ENCODE data around the gene FHL2. TPM values are rescaled to one million over a fixed set of nuclear protein-coding genes. Genes with fewer than 3 reads are reported as not detected.

The FHL2 gene
- total and polyA plus RNA-seq, 4 experiments from 2014 or later = 0.23 to 0.87 (median 0.33) TPM; not detected in 1

- peak overlapping the region; percentile 95 to 100 (median 99) for H3K4me3 Mint-ChIP-seq
- Histone ChIP-seq H3K27me3 (ENCODE audit: insufficient read depth, low read length) (no peaks in the 10 kb centered on the region), H3K27ac (ENCODE audit: low read depth, low read length) (peak overlapping the region; percentile 99), H3K4me3 (ENCODE audit: low read length in 2 of 2) (peak overlapping the region; percentile 92 to 93), H3K4me1 (ENCODE audit: insufficient read depth, low read length) (peaks cover 28% of the 10 kb centered on the region), H3K36me3 (ENCODE audit: insufficient read depth, low read length) (peaks cover 17% of the 10 kb centered on the region), H3K9me3 (ENCODE audit: control insufficient read depth in 1 of 2, low read length in 2 of 2) (no peaks in the 10 kb centered on the region)
- peaks cover 14 to 37% of the 10 kb centered on the region in 2 donors for H3K36me3 Mint-ChIP-seq
- H3K9me3 Mint-ChIP-seq = no peaks in the 10 kb centered on the region
- CTCF ChIA-PET (ENCODE audit: partially characterized antibody) = no interaction called here
- H3K27ac Mint-ChIP-seq = peak overlapping the region; percentile 99 to 100 (median 100)
- no peaks in the 10 kb centered on the region for H3K27me3 Mint-ChIP-seq
- H3K4me1 Mint-ChIP-seq = peaks cover 22 to 46% (median 33%) of the 10 kb centered on the region in 4 donors
- POLR2A ChIA-PET (ENCODE audit: partially characterized antibody) = interaction anchor here (2.2 to 2.3 kb wide), 2 partner anchors 8 to 9 kb away, joined by 6 to 18 read pairs; no protein-coding TSS in a partner anchor
- intact Hi-C loops (cut with micrococcal nuclease) = loop anchor here (10.0 kb wide), 2 partner anchors 758 to 858 kb away; partner anchors contain the start of gene UXS1
- no peak for DNase-seq
Observed at GRCh38 chr2:105336786-105337121, 62.1 kb downstream of the FHL2 start.

- no peaks in the 10 kb centered on the region for H3K27me3 Mint-ChIP-seq
- H3K27ac ChIP-seq (ENCODE audit: low read depth, low read length) = no peak overlapping the region
- ChIA-PET POLR2A (ENCODE audit: partially characterized antibody) (no interaction called here), CTCF (ENCODE audit: partially characterized antibody) (interaction anchor here (1.0 to 1.2 kb wide), 2 partner anchors 14 to 97 kb away, joined by 3 read pairs; no protein-coding TSS in a partner anchor)
- no peaks in the 10 kb centered on the region for H3K27me3 ChIP-seq (ENCODE audit: insufficient read depth, low read length)
- H3K9me3 Mint-ChIP-seq = no peaks in the 10 kb centered on the region
- peak overlapping the region in 1 of 8 donors; percentile 8 for H3K4me3 Mint-ChIP-seq
- H3K4me1 ChIP-seq (ENCODE audit: insufficient read depth, low read length) = peaks cover 33% of the 10 kb centered on the region
- DNase-seq = no peak
- H3K36me3 ChIP-seq (ENCODE audit: insufficient read depth, low read length) = peaks cover 6% of the 10 kb centered on the region
- H3K4me3 ChIP-seq (ENCODE audit: low read length in 2 of 2) = no peak overlapping the region
- intact Hi-C loops (cut with micrococcal nuclease) = loop anchor here (10.0 kb wide), 2 partner anchors 759 to 859 kb away; partner anchors contain the start of gene UXS1
- peak overlapping the region in 1 of 7 donors; percentile 62 for H3K27ac Mint-ChIP-seq
- H3K4me1 Mint-ChIP-seq = peaks cover 24 to 50% (median 35%) of the 10 kb centered on the region in 4 donors
- no peaks in the 10 kb centered on the region for H3K9me3 ChIP-seq (ENCODE audit: control insufficient read depth in 1 of 2, low read length in 2 of 2)
- peaks cover 6 to 26% of the 10 kb centered on the region in 2 donors for H3K36me3 Mint-ChIP-seq
Observed at GRCh38 chr2:105335469-105335868, 63.4 kb downstream of the FHL2 start.

GRCh38 chr2:105334211-105334610 is 64.6 kb downstream of the FHL2 start:
- CTCF ChIA-PET (ENCODE audit: partially characterized antibody) = no interaction called here
- Mint-ChIP-seq H3K27ac (no peak overlapping the region), H3K9me3 (no peaks in the 10 kb centered on the region), H3K4me3 (no peak overlapping the region), H3K4me1 (peaks cover 21 to 51% (median 33%) of the 10 kb centered on the region in 4 donors), H3K27me3 (no peaks in the 10 kb centered on the region), H3K36me3 (peaks cover 0 to 17% of the 10 kb centered on the region in 2 donors)
- Histone ChIP-seq H3K27ac (ENCODE audit: low read depth, low read length) (no peak overlapping the region), H3K9me3 (ENCODE audit: control insufficient read depth in 1 of 2, low read length in 2 of 2) (no peaks in the 10 kb centered on the region), H3K36me3 (ENCODE audit: insufficient read depth, low read length) (no peaks in the 10 kb centered on the region), H3K27me3 (ENCODE audit: insufficient read depth, low read length) (no peaks in the 10 kb centered on the region), H3K4me1 (ENCODE audit: insufficient read depth, low read length) (peaks cover 36% of the 10 kb centered on the region), H3K4me3 (ENCODE audit: low read length in 2 of 2) (no peak overlapping the region)
- no peak for DNase-seq
- intact Hi-C loops (cut with micrococcal nuclease) = loop anchor here (10.0 kb wide), 2 partner anchors 761 to 861 kb away; partner anchors contain the start of gene UXS1
- POLR2A ChIA-PET (ENCODE audit: partially characterized antibody) = no interaction called here

GRCh38 chr2:105330681-105331375 is 68.0 kb downstream of the FHL2 start:
- Mint-ChIP-seq H3K4me1 (peaks cover 22 to 37% (median 30%) of the 10 kb centered on the region in 4 donors), H3K4me3 (peak overlapping the region; percentile 76 to 88 (median 84)), H3K36me3 (no peaks in the 10 kb centered on the region), H3K27me3 (no peaks in the 10 kb centered on the region), H3K9me3 (no peaks in the 10 kb centered on the region), H3K27ac (peak overlapping the region; percentile 91 to 97 (median 94))
- Histone ChIP-seq H3K9me3 (ENCODE audit: control insufficient read depth in 1 of 2, low read length in 2 of 2) (no peaks in the 10 kb centered on the region), H3K4me3 (ENCODE audit: low read length in 2 of 2) (no peak overlapping the region), H3K27me3 (ENCODE audit: insufficient read depth, low read length) (no peaks in the 10 kb centered on the region), H3K36me3 (ENCODE audit: insufficient read depth, low read length) (no peaks in the 10 kb centered on the region), H3K27ac (ENCODE audit: low read depth, low read length) (peak overlapping the region; percentile 83), H3K4me1 (ENCODE audit: insufficient read depth, low read length) (peaks cover 31% of the 10 kb centered on the region)
- ChIA-PET POLR2A (ENCODE audit: partially characterized antibody) (interaction anchor here (1.0 to 1.4 kb wide), 3 partner anchors 15 to 29 kb away, joined by 3 to 5 read pairs (median 4); no protein-coding TSS in a partner anchor), CTCF (ENCODE audit: partially characterized antibody) (interaction anchor here (0.6 to 2.7 kb wide), 2 partner anchors 10 to 113 kb away, joined by 3 to 17 read pairs; no protein-coding TSS in a partner anchor)
- intact Hi-C loops (cut with micrococcal nuclease) = loop anchor here (10.0 kb wide), 2 partner anchors 764 to 864 kb away; partner anchors contain the start of gene UXS1
- no peak for DNase-seq

- H3K4me1 Mint-ChIP-seq = peaks cover 28 to 43% (median 38%) of the 10 kb centered on the region in 4 donors
- no peaks in the 10 kb centered on the region for H3K9me3 ChIP-seq (ENCODE audit: control insufficient read depth in 1 of 2, low read length in 2 of 2)
- no peaks in the 10 kb centered on the region for H3K27me3 Mint-ChIP-seq
- H3K4me1 ChIP-seq (ENCODE audit: insufficient read depth, low read length) = peaks cover 31% of the 10 kb centered on the region
- DNase-seq = peak; percentile 59 to 75 (median 68)
- no peaks in the 10 kb centered on the region for H3K36me3 ChIP-seq (ENCODE audit: insufficient read depth, low read length)
- H3K4me3 Mint-ChIP-seq = peak within 1 kb of the TSS; percentile 87 to 97 (median 94)
- H3K27ac Mint-ChIP-seq = peak within 1 kb of the TSS; percentile 92 to 99 (median 97)
- H3K36me3 Mint-ChIP-seq = peaks cover 0 to 7% of the 10 kb centered on the region in 2 donors
- ChIA-PET POLR2A (ENCODE audit: partially characterized antibody) (interaction anchor here (0.8 to 1.7 kb wide), 5 partner anchors 8 to 28 kb away, joined by 3 to 18 read pairs (median 4); partner anchors contain the start of gene C2orf49), CTCF (ENCODE audit: partially characterized antibody) (interaction anchor here (0.6 to 2.7 kb wide), 2 partner anchors 11 to 112 kb away, joined by 3 to 17 read pairs; no protein-coding TSS in a partner anchor)
- intact Hi-C loops (cut with micrococcal nuclease) = loop anchor here (10.0 kb wide), 2 partner anchors 765 to 865 kb away; partner anchors contain the start of gene UXS1
- H3K4me3 ChIP-seq (ENCODE audit: low read length in 2 of 2) = peak within 1 kb of the TSS; percentile 44 to 70
- no peaks in the 10 kb centered on the region for H3K27me3 ChIP-seq (ENCODE audit: insufficient read depth, low read length)
- no peaks in the 10 kb centered on the region for H3K9me3 Mint-ChIP-seq
- peak within 1 kb of the TSS; percentile 83 for H3K27ac ChIP-seq (ENCODE audit: low read depth, low read length)
Observed at GRCh38 chr2:105329561-105330495, 69.0 kb downstream of the FHL2 start, which contains the start of gene TGFBRAP1. TSS of gene TGFBRAP1 (minus strand) at chr2:105329735. CDS start at chr2:105308301, 21,434 bp downstream.

GRCh38 chr2:105329197-105329554 is 69.7 kb downstream of the FHL2 start:
- H3K27ac Mint-ChIP-seq = peak overlapping the region; percentile 85 to 99 (median 96)
- peaks cover 28 to 48% (median 41%) of the 10 kb centered on the region in 4 donors for H3K4me1 Mint-ChIP-seq

More at GRCh38 chr2:105329197-105329554, 69.7 kb downstream of the FHL2 start:
- peak overlapping the region; percentile 33 to 65 for H3K4me3 ChIP-seq (ENCODE audit: low read length in 2 of 2)
- no peaks in the 10 kb centered on the region for H3K9me3 ChIP-seq (ENCODE audit: control insufficient read depth in 1 of 2, low read length in 2 of 2)
- no peaks in the 10 kb centered on the region for H3K36me3 ChIP-seq (ENCODE audit: insufficient read depth, low read length)
- POLR2A ChIA-PET (ENCODE audit: partially characterized antibody) = interaction anchor here (0.6 to 1.7 kb wide), 4 partner anchors 9 to 27 kb away, joined by 3 to 18 read pairs (median 4); partner anchors contain the start of gene C2orf49
- CTCF ChIA-PET (ENCODE audit: partially characterized antibody) = interaction anchor here (0.6 to 2.7 kb wide), 2 partner anchors 12 to 192 kb away, joined by 3 to 17 read pairs; no protein-coding TSS in a partner anchor
- H3K27ac ChIP-seq (ENCODE audit: low read depth, low read length) = peak overlapping the region; percentile 61
- Mint-ChIP-seq H3K9me3 (no peaks in the 10 kb centered on the region), H3K4me3 (peak overlapping the region; percentile 87 to 97 (median 94)), H3K27me3 (no peaks in the 10 kb centered on the region), H3K36me3 (peaks cover 0 to 9% of the 10 kb centered on the region in 2 donors)
- peaks cover 31% of the 10 kb centered on the region for H3K4me1 ChIP-seq (ENCODE audit: insufficient read depth, low read length)
- intact Hi-C loops (cut with micrococcal nuclease) = no loop called here
- peak in 1 of 5 donors; percentile 22 for DNase-seq
- no peaks in the 10 kb centered on the region for H3K27me3 ChIP-seq (ENCODE audit: insufficient read depth, low read length)
